GM06990 (cell line): ENCODE measurements around the gene PACRG.

Source experiments
- DNase-seq: peaks from one replicate; pipeline ENCODE4 v3.0.0-alpha.2; 2011; ENCODE audit not compliant: insufficient read length; ENCODE audit errors: extremely low read depth
- H3K27me3 ChIP-seq: replicated peaks from 2 replicates; pipeline ENCODE4 v1.6.0; 2011; ENCODE audit warnings: low read length; ENCODE audit not compliant: control insufficient read depth, insufficient read depth
- H3K36me3 ChIP-seq: 2 replicates; pipeline ENCODE4 v1.5.1; 2011; ENCODE audit warnings: low read length; ENCODE audit not compliant: control insufficient read depth, insufficient read depth
- H3K4me3 ChIP-seq: replicated peaks from 2 replicates; pipeline ENCODE4 v1.5.1; 2011; ENCODE audit warnings: low read depth, mild to moderate bottlenecking, control low read depth, low read length
- TF ChIP-seq, protein P1 (sequence below): IDR thresholded peaks from 2 replicates; pipeline ENCODE4 v1.5.1; 2011; ENCODE audit warnings: low read length, control low read depth, mild to moderate bottlenecking, inconsistent platforms; ENCODE audit not compliant: insufficient read depth, poor library complexity, severe bottlenecking

Gene PACRG

DNA sequence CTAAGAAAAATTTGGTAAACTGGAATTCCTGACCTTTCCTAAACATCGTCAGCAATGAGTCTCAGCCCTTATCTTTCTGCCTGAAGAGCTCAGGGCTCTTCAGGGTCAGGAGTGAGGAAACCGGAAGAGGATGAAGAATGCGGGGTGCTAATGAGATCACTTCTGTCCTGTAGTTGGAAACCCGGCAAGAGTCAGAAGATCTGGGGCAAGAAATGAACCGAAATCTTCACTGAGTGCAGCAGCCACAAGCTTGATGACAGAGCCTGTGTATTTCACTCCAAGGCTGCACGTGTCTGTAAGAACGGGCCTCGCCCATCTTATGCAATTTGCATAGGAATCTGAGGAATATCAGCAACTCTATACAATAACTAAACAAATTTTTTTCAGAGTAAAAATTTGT is 626.3 kb downstream of the PACRG start:
- Histone ChIP-seq H3K27me3 (no peaks in the 10 kb centered on the region), H3K4me3 (no peak overlapping the region), H3K36me3 (no peaks in the 10 kb centered on the region)
- TF ChIP-seq, protein P1, sequence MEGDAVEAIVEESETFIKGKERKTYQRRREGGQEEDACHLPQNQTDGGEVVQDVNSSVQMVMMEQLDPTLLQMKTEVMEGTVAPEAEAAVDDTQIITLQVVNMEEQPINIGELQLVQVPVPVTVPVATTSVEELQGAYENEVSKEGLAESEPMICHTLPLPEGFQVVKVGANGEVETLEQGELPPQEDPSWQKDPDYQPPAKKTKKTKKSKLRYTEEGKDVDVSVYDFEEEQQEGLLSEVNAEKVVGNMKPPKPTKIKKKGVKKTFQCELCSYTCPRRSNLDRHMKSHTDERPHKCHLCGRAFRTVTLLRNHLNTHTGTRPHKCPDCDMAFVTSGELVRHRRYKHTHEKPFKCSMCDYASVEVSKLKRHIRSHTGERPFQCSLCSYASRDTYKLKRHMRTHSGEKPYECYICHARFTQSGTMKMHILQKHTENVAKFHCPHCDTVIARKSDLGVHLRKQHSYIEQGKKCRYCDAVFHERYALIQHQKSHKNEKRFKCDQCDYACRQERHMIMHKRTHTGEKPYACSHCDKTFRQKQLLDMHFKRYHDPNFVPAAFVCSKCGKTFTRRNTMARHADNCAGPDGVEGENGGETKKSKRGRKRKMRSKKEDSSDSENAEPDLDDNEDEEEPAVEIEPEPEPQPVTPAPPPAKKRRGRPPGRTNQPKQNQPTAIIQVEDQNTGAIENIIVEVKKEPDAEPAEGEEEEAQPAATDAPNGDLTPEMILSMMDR: no peak
- DNase-seq: no peak

DNA sequence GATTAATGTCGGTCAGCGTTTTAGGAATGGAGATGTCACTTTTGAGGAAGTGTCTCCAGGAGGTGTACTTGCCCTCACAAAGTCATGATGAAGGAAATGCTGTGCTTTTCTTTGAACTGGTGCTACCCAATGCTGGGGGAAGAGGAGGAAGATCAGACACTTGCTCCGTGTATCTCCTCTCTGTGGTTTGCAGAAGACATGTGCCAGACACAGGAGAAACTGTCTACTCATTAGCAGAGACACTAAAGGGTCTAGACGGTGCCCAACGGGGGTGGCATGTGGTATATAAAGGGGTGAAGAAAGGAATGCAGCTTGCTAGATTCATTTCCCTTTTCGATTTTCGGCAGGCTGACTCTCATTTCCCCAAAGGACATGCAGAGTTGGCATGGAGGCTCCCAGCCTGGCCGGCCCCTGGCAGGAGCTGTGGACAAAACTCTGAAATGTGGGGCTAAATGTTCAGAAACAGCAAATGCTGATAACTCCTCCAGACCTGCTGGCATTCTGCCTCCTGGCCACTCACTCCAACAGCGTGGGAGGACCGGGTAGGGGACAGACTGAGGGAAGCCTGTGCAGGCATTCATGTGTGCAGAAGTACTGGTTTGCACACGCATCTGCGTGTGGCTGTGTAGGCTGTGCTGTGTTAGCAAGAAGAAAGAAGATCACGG is 627.1 kb downstream of the PACRG start:
- H3K27me3 ChIP-seq: no peaks in the 10 kb centered on the region
- H3K4me3 ChIP-seq: no peak overlapping the region
- TF ChIP-seq, protein P1: no peak
- DNase-seq: peak; percentile 20
- H3K36me3 ChIP-seq: no peaks in the 10 kb centered on the region

DNA sequence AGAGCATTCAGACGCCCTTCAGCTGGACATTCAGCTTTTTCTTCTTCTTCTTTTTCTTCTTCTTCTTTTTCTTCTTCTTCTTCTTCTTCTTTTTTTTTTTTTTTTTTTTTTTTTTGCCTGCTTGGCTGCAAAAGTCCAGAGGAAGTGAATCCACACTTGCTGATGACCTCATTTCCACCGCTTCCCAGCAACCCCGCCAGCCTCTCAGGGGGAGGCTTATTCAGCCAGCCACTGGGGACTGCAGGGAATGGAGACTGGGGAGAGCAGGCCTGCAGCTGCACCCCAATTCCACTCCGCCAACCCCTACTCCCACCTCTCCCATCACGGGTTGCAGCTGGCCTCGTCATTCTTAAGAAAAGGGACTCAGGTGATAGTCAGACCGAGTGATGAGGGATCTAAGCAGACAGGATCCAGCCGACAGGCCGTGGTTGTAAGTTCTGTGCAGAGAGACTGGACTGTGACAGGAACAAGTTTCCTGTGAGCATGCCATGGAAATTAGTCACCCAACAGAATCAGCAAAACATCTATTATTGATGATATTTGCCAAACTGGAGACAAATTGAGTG is 627.7 kb downstream of the PACRG start:
- no peak for DNase-seq
- Histone ChIP-seq H3K4me3 (no peak overlapping the region), H3K36me3 (no peaks in the 10 kb centered on the region), H3K27me3 (no peaks in the 10 kb centered on the region)
- TF ChIP-seq, protein P1: no peak

DNA sequence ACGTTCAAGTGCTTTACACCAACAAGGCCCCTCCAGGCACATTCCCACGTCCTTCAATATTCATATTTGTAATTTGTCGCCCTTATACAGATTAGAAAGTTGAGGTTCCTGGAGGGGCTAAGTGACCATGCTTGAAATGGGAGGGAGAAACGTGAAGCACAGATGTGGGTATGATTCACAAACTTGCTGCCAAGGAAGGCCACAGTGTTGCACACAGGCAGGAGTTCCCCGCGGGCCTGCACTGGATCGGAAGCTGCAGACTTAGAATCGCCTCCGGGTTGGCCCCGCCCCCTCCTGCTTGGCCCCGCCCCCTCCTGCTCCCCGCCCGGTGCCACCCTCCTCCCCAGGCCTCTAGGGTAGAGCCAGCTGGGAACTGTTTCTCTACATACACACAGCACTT is 628.5 kb downstream of the PACRG start:
- Histone ChIP-seq H3K36me3 (no peaks in the 10 kb centered on the region), H3K4me3 (no peak overlapping the region), H3K27me3 (no peaks in the 10 kb centered on the region)
- DNase-seq: no peak
- TF ChIP-seq, protein P1: no peak

DNA sequence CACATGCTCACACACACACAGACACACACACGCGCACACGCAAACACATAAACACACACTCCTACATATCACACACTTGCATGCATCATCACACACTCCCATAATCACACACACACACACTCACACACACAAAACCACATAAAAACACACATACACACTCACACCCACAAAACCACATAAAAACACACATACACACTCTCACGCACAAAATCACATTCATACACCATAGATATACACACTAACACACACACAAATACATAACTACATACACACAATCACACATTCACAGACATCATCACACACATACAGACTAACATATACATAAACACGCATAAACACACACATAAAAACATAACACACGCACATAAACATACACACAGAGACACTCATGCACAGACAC is 629.0 kb downstream of the PACRG start:
- no peaks in the 10 kb centered on the region for H3K27me3 ChIP-seq

More for the DNA sequence above, 629.0 kb downstream of the PACRG start:
- DNase-seq: no peak
- no peak overlapping the region for H3K4me3 ChIP-seq
- TF ChIP-seq, protein P1: no peak
- no peaks in the 10 kb centered on the region for H3K36me3 ChIP-seq
